Parathyroid adenoma (tissue), 2 donors: ENCODE measurements around the gene SMS.

Source experiments
- H2AFZ ChIP-seq: fragments of 300-600 bp; sonication (generic); one replicate; pipeline ENCODE4 v1.7.0; 2017; ENCODE audit warnings: antibody characterized with exemption, mild to moderate bottlenecking
- H3K27ac ChIP-seq: fragments of 300-600 bp; sonication (generic); one replicate; pipeline ENCODE4 v1.7.0; 2017
- H3K27me3 ChIP-seq: fragments of 300-600 bp; sonication (generic); one replicate; pipeline ENCODE4 v1.7.0; 2017; ENCODE audit warnings: low read length; ENCODE audit not compliant: control insufficient read depth, insufficient read depth
- H3K36me3 ChIP-seq: fragments of 300-600 bp; sonication (generic); one replicate; pipeline ENCODE4 v1.7.0; 2017; ENCODE audit warnings: low read length; ENCODE audit not compliant: control insufficient read depth, insufficient read depth
- H3K4me1 ChIP-seq: fragments of 300-600 bp; sonication (generic); one replicate; pipeline ENCODE4 v1.7.0; 2017; ENCODE audit warnings: control low read depth
- H3K4me2 ChIP-seq: fragments of 300-600 bp; sonication (generic); one replicate; pipeline ENCODE4 v1.7.0; 2017; ENCODE audit warnings: low read length
- H3K4me3 ChIP-seq: fragments of 300-600 bp; sonication (generic); one replicate; pipeline ENCODE4 v1.7.0; 2017; ENCODE audit warnings: low read depth, low read length
- H3K79me2 ChIP-seq: fragments of 300-600 bp; sonication (generic); one replicate; pipeline ENCODE4 v1.7.0; 2017; ENCODE audit warnings: control low read depth
- H3K9ac ChIP-seq: fragments of 300-600 bp; sonication (generic); one replicate; pipeline ENCODE4 v1.7.0; 2017; ENCODE audit warnings: mild to moderate bottlenecking
- H3K9me3 ChIP-seq: fragments of 300-600 bp; sonication (generic); one replicate; pipeline ENCODE4 v1.7.0; 2017; ENCODE audit warnings: low read length; ENCODE audit not compliant: control insufficient read depth
- CTCF ChIP-seq: fragments of 300-600 bp; sonication (generic); IDR thresholded peaks from one replicate; pipeline ENCODE4 v1.7.0; 2017; ENCODE audit warnings: antibody characterized with exemption, mild to moderate bottlenecking
- donor health status: primary hyperparathyroidism.

SMS gene

DNA sequence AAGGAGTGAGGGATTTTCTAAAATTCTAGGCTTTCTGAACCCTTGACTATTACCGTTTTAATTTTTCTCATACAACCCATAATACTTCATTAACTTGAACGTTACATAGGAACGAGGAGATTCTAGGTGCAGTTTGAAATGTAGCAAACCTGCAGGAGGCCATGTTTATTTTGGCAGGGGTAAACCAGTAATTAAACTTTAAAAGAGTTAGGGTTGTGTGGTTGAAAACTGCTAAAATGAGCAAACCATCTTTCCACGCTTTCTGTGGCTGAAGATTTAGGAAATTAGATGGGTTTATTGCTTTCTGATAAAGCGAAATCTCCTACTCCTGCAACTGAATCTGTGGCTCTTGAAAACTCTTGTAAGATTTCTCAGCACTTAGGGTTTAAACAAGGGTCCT, 93.3 kb downstream of the SMS start:
- no peak overlapping the region for H3K27ac ChIP-seq
- H3K27me3 ChIP-seq: no peaks in the 10 kb centered on the region
- H3K4me1 ChIP-seq: no peaks in the 10 kb centered on the region
- no peaks in the 10 kb centered on the region for H3K79me2 ChIP-seq
- no peak overlapping the region for H2AFZ ChIP-seq
- no peak overlapping the region for H3K4me2 ChIP-seq
- H3K9ac ChIP-seq: no peak overlapping the region
- no peaks in the 10 kb centered on the region for H3K9me3 ChIP-seq
- TF ChIP-seq CTCF: no peak
- no peak overlapping the region for H3K4me3 ChIP-seq
- no peaks in the 10 kb centered on the region for H3K36me3 ChIP-seq

DNA sequence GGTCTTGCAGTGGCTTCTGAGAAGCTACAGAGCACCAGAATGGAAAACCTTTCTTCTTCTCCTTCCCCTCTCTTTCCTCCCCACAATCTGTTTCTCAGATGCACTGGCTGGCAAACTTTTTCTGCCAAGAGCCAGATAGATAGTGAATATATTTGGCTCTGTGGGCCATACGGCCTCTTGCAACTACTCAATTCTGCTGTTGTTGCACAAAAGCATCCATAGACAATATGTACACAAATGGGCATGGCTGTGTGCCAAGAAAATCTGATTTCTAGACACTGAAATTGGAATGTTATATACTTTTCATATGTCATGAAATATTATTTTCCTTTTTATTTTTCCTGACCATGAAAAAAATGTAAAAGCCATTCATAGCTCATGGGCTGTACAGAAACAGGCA, 94.7 kb downstream of the SMS start:
- Histone ChIP-seq H3K79me2 (no peaks in the 10 kb centered on the region), H3K4me2 (no peak overlapping the region), H3K4me1 (no peaks in the 10 kb centered on the region), H2AFZ (no peak overlapping the region), H3K4me3 (no peak overlapping the region), H3K36me3 (no peaks in the 10 kb centered on the region), H3K27ac (no peak overlapping the region), H3K9me3 (no peaks in the 10 kb centered on the region), H3K9ac (no peak overlapping the region), H3K27me3 (no peaks in the 10 kb centered on the region)
- TF ChIP-seq CTCF: no peak

- H3K4me2 ChIP-seq: no peak overlapping the region
- TF ChIP-seq CTCF: no peak
- no peaks in the 10 kb centered on the region for H3K4me1 ChIP-seq
- H3K27ac ChIP-seq: no peak overlapping the region
- H3K36me3 ChIP-seq: no peaks in the 10 kb centered on the region
- no peaks in the 10 kb centered on the region for H3K27me3 ChIP-seq
- no peaks in the 10 kb centered on the region for H3K9me3 ChIP-seq
- no peak overlapping the region for H3K4me3 ChIP-seq
- no peak overlapping the region for H2AFZ ChIP-seq
- H3K79me2 ChIP-seq: no peaks in the 10 kb centered on the region
- no peak overlapping the region for H3K9ac ChIP-seq
Measured at GRCh38 chrX:22037225-22037624, 96.7 kb downstream of the SMS start.

DNA sequence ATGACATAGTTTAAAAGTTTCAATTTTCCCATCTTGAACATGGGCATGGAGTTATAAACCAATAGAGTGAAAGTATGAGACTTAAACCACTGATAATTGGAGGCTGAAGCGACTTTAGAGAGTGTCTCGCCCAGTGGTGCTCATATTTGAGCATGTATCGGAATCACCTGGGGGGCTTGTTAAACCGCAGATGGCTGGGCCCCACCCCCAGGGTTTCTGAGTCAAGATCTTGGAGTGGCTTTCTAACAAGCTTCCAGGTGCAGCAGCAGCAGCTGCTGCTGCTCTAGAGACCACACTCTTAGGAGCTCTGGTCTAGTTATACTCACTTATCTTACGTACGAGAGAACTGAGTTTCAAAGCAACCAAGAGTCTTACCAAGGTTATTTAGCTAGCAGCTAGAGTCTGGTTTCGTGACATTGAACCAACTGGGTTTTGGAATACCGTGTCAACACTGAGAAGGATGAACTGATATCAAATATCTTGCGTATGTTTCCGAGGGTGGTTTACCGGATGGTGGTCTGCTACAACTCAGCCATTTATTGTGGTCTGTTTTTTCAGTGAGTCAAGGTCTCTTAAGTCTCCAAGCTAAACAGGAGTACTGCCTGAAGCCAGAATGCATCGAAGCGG, 97.5 kb downstream of the SMS start:
- Histone ChIP-seq H3K9me3 (no peaks in the 10 kb centered on the region), H3K4me1 (no peaks in the 10 kb centered on the region), H3K27me3 (no peaks in the 10 kb centered on the region), H3K27ac (no peak overlapping the region), H3K4me2 (no peak overlapping the region), H3K36me3 (no peaks in the 10 kb centered on the region), H3K9ac (no peak overlapping the region), H3K4me3 (no peak overlapping the region), H2AFZ (no peak overlapping the region), H3K79me2 (no peaks in the 10 kb centered on the region)
- TF ChIP-seq CTCF: no peak

DNA sequence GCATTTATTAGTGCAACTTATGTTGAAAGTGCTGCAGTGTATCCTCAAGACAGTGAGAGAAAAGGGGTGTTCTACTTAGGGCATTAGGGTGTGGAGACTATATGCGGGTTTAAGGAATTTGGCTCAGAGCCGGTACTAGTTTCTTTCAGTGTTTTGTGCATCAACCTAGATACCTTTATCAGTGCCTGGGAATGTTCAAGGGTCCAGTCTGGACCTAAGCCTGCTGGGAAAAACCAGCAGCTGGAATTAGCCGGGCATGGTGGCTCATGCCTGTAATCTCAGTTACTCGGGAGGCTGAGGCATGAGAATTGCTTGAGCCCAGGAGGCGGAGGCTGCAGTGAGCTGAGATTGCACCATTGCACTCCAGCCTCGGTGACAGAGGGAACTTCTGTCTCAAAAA, 99.0 kb downstream of the SMS start:
- no peak overlapping the region for H3K4me3 ChIP-seq
- H3K4me2 ChIP-seq: no peak overlapping the region
- no peak overlapping the region for H3K9ac ChIP-seq
- H3K27ac ChIP-seq: no peak overlapping the region
- no peak overlapping the region for H2AFZ ChIP-seq
- no peaks in the 10 kb centered on the region for H3K79me2 ChIP-seq
- no peak for TF ChIP-seq CTCF
- no peaks in the 10 kb centered on the region for H3K36me3 ChIP-seq
- no peaks in the 10 kb centered on the region for H3K27me3 ChIP-seq
- H3K9me3 ChIP-seq: no peaks in the 10 kb centered on the region
- H3K4me1 ChIP-seq: no peaks in the 10 kb centered on the region
